Neural crest cell (in vitro differentiated cells): ENCODE results near the gene SAYSD1. TPM values are rescaled to one million over a fixed set of nuclear protein-coding genes. Genes with fewer than 3 reads are reported as not detected.

ENCODE experiments used
- DNase-seq: peaks from one replicate; pipeline ENCODE4 v3.0.0; 2021; ENCODE audit warnings: low read depth, mixed read lengths, low spot score
- H3K27ac Mint-ChIP-seq: one replicate; pipeline ENCODE4 v1.8.0; 2021; ENCODE audit warnings: mild to moderate bottlenecking, mixed read lengths; ENCODE audit not compliant: unreplicated experiment
- H3K27me3 Mint-ChIP-seq: 2 replicates; pipeline ENCODE4 v1.8.0; 2021; ENCODE audit warnings: low read depth, mild to moderate bottlenecking, mixed read lengths
- H3K36me3 Mint-ChIP-seq: 2 replicates; pipeline ENCODE4 v1.8.0; 2021; ENCODE audit warnings: low read depth, mild to moderate bottlenecking, mixed read lengths
- H3K4me1 Mint-ChIP-seq: 2 replicates; pipeline ENCODE4 v1.8.0; 2021; ENCODE audit warnings: mixed read lengths
- H3K4me3 Mint-ChIP-seq: one replicate; pipeline ENCODE4 v1.8.0; 2021; ENCODE audit warnings: mild to moderate bottlenecking, mixed read lengths
- H3K9me3 Mint-ChIP-seq: 2 replicates; pipeline ENCODE4 v1.8.0; 2021; ENCODE audit warnings: mixed read lengths
- total RNA-seq: library from RNA; stranded (reverse); gene quantifications from 2 replicates; pipeline ENCODE4 v1.2.1, GENCODE V29; 2021
- TF ChIP-seq, protein P1 (sequence below): fragments of 200-600 bp; sonication (generic); conservative IDR thresholded peaks from 2 replicates; pipeline ENCODE4 v1.5.0; 2021; ENCODE audit warnings: antibody characterized with exemption, mild to moderate bottlenecking

Gene SAYSD1
- total RNA-seq, 1 donor from 2014 or later = 13.4 TPM

DNA sequence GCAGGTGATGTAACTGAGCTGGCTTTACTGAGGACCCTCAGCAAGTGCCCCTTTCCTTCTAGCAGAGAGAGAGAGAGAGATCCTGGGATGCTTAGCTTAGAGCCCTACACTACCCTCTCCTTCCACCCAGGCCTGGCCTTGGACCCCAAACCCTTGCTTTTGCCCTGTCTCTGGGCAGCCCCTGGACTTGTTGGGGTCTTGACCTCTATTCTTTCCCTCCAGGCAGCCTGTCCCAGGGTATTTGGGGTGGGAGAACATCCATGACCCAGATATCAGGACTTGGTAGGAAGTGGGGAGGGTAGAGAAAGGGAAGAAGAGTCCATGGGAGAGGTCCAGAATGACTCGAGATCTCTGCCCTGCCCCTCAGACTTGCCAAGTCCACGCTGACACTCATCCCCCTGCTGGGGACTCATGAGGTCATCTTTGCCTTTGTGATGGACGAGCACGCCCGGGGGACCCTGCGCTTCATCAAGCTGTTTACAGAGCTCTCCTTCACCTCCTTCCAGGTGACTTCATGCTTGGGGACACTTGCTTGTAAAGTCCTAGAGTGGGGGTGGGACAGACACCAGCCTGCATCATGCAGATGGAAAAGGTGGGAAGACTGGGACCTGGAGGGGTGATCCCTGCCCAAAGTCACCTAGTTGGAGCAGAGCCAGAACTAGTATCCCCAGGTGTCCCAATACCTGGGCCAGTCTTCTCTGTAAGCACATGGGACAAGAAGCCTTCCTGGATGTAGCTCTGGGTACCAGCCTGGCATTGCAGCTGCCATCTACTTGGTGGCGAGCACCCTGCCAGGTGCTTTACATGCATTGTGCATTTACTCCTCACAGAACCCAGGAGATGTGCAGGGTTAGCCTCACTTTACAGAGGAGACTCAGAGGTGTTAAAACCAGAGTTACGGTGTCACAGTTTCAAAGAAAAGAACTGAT lies 35.5 kb downstream of the SAYSD1 start:
- Mint-ChIP-seq H3K27me3 (no peaks in the 10 kb centered on the region), H3K36me3 (no peaks in the 10 kb centered on the region), H3K27ac (no peak overlapping the region), H3K4me3 (no peak overlapping the region), H3K4me1 (peaks cover 12% of the 10 kb centered on the region), H3K9me3 (no peaks in the 10 kb centered on the region)
- TF ChIP-seq, protein P1, sequence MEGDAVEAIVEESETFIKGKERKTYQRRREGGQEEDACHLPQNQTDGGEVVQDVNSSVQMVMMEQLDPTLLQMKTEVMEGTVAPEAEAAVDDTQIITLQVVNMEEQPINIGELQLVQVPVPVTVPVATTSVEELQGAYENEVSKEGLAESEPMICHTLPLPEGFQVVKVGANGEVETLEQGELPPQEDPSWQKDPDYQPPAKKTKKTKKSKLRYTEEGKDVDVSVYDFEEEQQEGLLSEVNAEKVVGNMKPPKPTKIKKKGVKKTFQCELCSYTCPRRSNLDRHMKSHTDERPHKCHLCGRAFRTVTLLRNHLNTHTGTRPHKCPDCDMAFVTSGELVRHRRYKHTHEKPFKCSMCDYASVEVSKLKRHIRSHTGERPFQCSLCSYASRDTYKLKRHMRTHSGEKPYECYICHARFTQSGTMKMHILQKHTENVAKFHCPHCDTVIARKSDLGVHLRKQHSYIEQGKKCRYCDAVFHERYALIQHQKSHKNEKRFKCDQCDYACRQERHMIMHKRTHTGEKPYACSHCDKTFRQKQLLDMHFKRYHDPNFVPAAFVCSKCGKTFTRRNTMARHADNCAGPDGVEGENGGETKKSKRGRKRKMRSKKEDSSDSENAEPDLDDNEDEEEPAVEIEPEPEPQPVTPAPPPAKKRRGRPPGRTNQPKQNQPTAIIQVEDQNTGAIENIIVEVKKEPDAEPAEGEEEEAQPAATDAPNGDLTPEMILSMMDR = no peak
- DNase-seq = no peak

- Mint-ChIP-seq H3K9me3 (no peaks in the 10 kb centered on the region), H3K27ac (no peak overlapping the region), H3K36me3 (no peaks in the 10 kb centered on the region), H3K4me3 (no peak overlapping the region), H3K4me1 (peaks cover 13% of the 10 kb centered on the region), H3K27me3 (no peaks in the 10 kb centered on the region)
- TF ChIP-seq, protein P1 = no peak
- no peak for DNase-seq
Measured at GRCh38 chr6:39078695-39079094, 36.3 kb downstream of the SAYSD1 start.

GRCh38 chr6:39077882-39078594 lies 36.9 kb downstream of the SAYSD1 start:
- Mint-ChIP-seq H3K4me3 (no peak overlapping the region), H3K36me3 (no peaks in the 10 kb centered on the region), H3K9me3 (no peaks in the 10 kb centered on the region), H3K27me3 (no peaks in the 10 kb centered on the region), H3K4me1 (peaks cover 13% of the 10 kb centered on the region), H3K27ac (no peak overlapping the region)
- TF ChIP-seq, protein P1 = no peak
- no peak for DNase-seq

DNA sequence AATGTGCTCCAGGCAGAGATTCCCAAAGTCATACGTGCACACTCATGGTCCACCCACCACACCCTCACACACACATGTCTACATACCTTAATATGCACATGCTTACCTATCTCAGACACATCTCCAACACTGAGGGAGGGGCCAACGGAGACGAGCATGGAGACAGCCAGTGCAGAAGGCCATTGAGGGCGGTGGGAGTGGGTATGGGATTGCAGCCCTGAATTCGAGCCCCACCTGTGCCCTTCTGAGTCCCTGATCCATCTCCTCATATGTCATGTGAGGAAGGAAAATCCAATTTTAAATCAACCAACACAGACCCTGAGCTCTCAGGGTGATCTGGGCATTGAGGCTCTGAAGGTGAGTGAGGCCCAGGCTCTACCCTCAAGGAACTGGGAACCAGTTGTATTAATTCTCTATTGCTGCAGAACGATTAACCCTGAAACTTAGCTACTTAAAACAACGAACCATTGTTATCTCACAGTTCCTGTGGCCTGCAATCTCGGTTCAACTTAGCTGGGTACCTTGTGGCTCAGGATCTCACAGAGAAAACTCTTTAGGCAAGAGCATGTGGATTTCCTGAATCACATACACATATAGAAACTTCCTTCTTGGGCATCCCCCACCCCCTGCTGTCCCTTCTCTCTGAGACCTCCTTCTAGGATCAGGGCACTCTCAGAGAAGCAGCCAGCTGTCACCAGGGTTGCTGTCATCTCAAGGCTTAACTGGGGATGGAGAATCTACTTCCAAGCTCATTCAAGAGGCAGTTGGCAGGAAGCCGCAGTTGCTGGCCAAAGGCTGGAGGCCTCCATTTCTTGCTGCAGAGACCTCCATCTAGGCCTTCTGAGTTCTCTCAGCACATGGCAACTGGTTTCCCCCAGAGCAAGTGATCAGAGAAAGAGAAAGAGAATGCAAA lies 38.1 kb downstream of the SAYSD1 start:
- no peak overlapping the region for H3K27ac Mint-ChIP-seq
- DNase-seq = no peak

More for the DNA sequence above, 38.1 kb downstream of the SAYSD1 start:
- Mint-ChIP-seq H3K27me3 (peaks cover 4% of the 10 kb centered on the region), H3K4me1 (peaks cover 13% of the 10 kb centered on the region), H3K4me3 (no peak overlapping the region), H3K9me3 (no peaks in the 10 kb centered on the region), H3K36me3 (no peaks in the 10 kb centered on the region)
- TF ChIP-seq, protein P1 = no peak
